ENCODE data around the gene ANGPTL2. TPM values are rescaled to one million over a fixed set of nuclear protein-coding genes. Genes with fewer than 3 reads are reported as not detected.
"Not testable (repeated sequence)": the region's sequence is repeated elsewhere in the genome, so short reads cannot be mapped to it uniquely, and the experiment has no call there.

Gene ANGPTL2
- 0.27 TPM in 1 of 2 replicates, not detected in the other for total RNA-seq (2014; rRNA removed; shearing (Covaris generic))
- polyA plus RNA-seq (2014; cell fraction: nucleus; rRNA removed), result 0.10 TPM in 1 of 2 replicates, not detected in the other

GRCh38 chr9:127122176-127123063 is at the start of gene ANGPTL2:
TSS of gene ANGPTL2 (minus strand) at chr9:127122635. CDS start at chr9:127108731, 13,904 bp downstream.
- peak; percentile 28 for DNase-seq (ENCODE audit: extremely low read depth, low read depth)

GRCh38 chr9:127171348-127171747 is 48.9 kb upstream of the ANGPTL2 start:
- DNase-seq (ENCODE audit: extremely low read depth, low read depth), result not testable (repeated sequence)

- DNase-seq (ENCODE audit: extremely low read depth, low read depth), result no peak
Observed at GRCh38 chr9:127170652-127171051, 48.2 kb upstream of the ANGPTL2 start.

DNA sequence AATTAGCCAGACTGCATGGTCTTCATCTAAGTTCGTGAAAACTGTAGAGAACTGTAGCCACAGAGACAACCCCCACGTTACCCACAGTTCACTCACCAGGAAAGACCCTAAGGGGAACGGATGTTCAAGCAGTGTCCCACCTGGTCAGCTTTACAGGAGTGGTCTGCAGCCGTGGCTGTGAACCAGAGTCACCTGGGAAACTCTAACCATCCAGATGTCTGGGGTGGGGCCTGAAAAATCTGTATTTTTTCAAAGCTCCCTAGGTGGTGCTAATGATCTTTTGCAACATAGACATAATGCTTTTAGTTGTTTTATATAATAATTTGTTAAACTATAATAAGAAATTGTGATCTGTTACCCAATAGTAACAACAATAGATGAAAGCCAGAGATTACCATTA is 47.7 kb upstream of the ANGPTL2 start:
- no peak for DNase-seq (ENCODE audit: extremely low read depth, low read depth)

DNA sequence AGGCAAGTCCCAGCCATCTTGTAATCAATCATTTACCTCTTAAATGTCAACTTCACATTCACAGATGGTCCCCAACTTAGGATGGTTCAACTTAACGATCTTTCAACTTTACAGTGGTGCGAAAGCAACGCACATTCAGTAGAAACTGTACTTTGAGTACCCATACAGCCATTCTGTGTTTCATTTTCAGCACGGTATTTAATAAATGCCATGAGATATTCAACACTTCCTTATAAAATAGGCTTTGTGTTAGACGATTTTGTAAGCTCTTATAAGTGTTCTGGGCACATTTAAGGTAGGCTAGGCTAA is 47.1 kb upstream of the ANGPTL2 start:
- no peak for DNase-seq (ENCODE audit: extremely low read depth, low read depth)

- DNase-seq (ENCODE audit: extremely low read depth, low read depth), result no peak
Observed at GRCh38 chr9:127168756-127169574, 46.5 kb upstream of the ANGPTL2 start.

GRCh38 chr9:127167560-127168326 is 45.3 kb upstream of the ANGPTL2 start:
- DNase-seq (ENCODE audit: extremely low read depth, low read depth), result no peak

DNA sequence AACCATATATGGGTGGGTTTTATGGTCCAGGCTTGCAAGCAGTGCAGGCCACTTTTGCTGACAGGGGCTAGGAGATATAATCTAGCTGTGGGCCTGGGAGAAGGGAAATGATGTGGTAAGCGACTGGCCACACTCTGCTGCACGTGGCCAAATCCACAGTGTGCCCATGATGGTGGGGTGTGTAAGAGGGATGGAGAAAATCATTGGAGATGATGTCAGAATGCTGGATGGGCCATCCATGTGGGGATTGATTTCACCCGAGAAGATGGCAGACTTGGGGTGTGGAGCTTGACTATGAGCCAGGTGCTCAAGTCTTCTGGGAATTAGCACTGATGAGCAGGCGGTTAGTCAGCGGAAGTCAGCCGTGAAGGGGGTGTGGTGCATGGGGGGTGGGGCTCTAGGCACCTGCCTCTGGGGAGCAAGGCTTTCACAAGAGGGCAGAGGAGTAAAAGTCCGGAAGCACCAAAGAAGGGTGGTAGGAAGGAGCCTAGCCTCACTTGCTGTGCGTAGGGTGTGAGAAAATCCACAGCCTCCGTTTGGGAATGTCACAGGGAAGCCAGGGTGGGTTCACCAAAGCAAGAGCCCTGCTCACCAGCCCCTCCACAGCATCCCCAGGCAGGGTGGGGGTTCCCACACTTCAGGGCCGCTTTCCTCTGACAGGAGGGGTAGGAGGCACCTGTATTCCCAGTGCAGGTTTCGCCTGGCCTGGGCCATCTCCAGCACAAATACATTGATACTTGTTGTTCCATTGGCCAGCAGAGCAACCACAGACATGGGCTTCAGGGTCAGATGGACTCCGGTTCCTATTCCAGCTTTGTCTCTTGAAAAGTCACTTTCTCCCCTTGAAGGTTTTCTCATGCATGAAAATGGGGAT is 44.5 kb upstream of the ANGPTL2 start:
- DNase-seq (ENCODE audit: extremely low read depth, low read depth), result peak; percentile 82

- no peak for DNase-seq (ENCODE audit: extremely low read depth, low read depth)
Observed at GRCh38 chr9:127166111-127166510, 43.7 kb upstream of the ANGPTL2 start.

GRCh38 chr9:127165116-127165515 is 42.7 kb upstream of the ANGPTL2 start:
- no peak for DNase-seq (ENCODE audit: extremely low read depth, low read depth)

GRCh38 chr9:127163409-127163808 is 41.0 kb upstream of the ANGPTL2 start:
- peak; percentile 30 for DNase-seq (ENCODE audit: extremely low read depth, low read depth)

DNA sequence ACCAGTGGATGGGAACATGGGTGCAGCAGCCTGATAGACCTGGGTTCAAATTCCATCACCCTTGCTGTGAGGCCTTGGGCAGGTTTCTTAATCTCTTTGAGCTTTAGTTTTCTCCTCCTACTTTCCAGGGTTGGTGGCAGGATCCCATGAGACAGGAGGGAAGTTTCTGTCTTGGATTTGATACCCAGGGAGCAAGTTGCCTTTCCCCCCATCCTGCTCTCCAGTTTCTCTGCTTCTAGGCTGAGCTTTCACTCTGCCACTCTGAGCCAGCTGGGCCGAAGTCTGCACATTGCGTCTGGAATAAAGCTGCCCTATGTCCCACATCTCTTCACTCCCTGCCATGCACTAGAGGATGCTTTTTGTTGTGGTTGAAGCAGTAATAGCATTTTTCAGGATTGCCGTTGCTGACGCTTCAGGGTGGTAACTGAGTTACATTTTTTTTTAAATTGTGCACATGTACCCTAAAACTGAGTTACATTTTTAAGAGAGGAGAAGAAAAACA is 40.5 kb upstream of the ANGPTL2 start:
- no peak for DNase-seq (ENCODE audit: extremely low read depth, low read depth)

DNA sequence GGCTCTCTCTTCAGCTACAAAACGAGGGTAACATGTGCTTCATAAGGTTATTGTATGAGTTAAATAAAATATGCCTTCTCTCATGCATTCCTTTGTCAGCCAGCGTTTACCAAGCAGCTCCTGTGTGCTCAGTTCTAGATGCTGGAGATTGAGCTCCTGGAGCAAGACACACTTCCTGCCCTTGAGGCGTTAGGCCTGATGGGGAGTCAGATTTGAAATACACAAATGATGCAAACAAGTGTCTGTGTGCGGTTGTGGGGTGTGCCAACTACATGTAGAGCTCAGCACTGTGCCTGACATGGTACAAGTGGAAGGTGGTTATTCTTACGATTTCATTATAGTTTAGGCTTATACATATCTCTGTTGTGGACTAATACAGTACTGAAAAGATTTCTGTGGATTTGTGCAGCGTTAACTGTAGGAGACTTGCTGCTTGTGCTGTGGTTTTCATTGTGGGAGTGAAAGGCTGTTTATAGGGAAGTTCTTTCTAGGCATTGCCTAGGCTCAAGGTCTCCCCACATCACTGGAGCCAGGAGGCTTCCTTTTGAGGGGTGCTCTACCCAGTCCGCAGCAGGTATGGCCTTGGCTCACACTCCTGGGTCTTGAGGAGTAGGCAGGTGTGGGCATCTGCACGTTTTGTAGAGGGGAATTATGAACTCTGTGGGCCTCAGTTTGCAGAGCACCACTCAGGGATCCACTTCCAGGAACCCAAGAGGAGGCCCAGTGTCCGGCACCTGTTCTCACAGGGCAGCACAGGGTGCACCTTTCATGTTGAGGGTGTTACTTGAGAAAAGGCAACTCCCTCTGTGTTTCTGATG is 39.8 kb upstream of the ANGPTL2 start:
- no peak for DNase-seq (ENCODE audit: extremely low read depth, low read depth)

DNA sequence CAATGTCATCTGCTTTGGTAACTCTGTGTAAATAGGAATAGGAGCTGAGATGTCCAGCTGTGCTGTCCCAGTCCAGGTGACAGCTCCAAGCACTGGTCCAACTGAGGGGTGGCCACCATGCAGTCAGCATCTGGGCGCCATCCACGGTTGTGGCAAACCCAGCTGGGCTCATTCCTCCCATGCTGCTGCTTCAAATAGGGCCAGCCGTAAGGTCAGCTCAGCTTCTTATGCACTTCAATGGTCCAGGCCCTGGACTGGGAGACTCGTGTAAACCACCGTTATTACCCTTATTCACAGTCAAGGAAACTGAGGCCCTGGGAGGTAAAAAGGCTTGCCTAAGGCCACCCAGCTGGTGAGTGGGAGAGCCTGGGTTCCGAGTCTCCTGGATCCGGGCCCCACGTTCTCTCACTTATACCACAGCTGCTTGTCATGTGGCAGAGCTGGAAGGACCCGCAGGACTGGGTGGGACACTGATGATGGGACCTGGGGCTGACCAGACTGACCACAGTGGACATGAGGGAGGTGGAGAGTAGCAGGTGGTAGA is 38.7 kb upstream of the ANGPTL2 start:
- no peak for DNase-seq (ENCODE audit: extremely low read depth, low read depth)

DNA sequence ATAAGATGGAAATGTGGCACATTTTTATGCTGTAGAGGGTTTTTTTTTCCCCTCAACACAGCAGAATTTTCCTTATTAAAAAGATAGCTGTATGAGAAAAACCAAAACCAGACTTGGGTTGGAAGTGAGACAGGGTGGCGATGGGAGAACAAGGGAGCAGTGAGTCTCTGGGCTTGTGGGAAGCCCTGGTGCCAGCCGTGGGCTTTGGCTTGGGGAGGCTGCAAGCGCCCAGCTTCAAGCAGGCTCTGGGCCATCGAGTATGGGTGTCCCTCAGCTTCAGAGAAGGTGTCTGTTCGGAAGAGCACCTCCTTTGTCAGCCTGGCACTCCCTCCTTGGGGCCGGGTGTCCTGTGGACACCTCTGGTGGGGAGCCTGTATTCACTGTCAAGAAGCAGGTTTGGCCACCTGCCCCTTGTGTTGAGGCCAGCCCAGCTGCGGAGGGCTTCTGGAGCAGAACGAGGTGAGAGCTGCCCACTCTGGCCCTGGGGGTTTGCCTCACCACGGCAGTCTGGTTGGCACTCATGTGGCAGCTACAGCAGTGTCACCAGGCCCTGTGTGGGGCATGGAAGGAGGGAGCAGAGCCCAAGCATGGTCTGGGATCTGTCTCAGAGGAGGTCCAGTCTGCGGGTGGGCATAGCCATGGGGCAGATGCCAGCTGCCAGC is 37.6 kb upstream of the ANGPTL2 start:
- DNase-seq (ENCODE audit: extremely low read depth, low read depth), result no peak

DNA sequence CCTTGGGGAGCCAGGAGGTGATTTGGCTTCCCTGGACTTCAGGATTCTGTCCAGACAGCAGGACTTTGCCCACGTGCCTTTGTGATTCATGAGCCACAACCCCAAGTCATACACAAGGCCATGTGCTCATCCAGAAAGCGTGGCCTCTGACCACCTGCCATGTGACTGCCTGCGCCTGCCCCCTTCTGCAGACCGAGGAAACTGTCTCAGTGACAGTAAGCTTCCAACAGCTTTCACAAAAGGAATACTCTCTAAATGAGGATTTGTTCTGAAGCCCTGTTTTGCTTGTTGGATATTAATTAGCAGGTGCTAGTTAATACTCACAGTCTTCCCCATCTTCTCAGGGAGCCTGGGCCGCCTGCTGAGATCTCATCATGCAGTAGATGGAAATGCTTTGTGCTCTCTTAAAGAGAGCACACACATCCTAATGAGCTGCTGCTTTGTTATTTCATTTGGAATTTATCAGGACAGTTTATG is 36.9 kb upstream of the ANGPTL2 start:
- DNase-seq (ENCODE audit: extremely low read depth, low read depth), result no peak

DNA sequence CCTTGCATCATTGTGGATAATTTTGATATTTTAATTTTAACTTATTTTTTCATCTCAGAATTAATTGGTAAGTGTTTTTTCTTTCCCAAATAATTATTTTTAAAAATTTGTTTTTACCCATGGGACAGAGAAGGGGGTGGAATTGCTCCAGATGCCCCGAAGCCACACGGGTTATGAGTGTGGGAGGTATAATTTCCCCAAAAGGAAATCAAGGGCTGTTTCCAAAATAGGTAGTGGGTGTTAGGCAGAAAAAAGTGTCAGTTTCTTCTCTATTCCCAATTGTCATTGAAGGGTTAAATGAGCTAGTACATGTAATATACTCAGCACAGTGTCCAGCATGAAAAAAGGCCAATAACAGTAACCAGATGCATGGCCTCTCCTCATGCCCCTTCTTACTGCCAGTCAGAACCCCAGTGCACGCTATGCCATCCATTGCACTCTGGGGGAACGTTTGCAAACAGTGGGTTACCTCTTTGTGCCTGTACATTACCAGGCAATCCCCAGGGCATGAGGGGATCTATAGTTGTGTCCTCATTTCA is 36.4 kb upstream of the ANGPTL2 start:
- DNase-seq (ENCODE audit: extremely low read depth, low read depth), result no peak
